Kidney epithelial cell (primary cell): ENCODE results near the gene HOXA6. TPM values are rescaled to one million over a fixed set of nuclear protein-coding genes. Genes with fewer than 3 reads are reported as not detected.

Source experiments
- DNase-seq: peaks from one replicate; pipeline ENCODE4 v3.0.0-alpha.2; 2010; ENCODE audit warnings: low read depth
- H3K27me3 ChIP-seq: 2 replicates; pipeline ENCODE4 v1.6.0; 2011; ENCODE audit warnings: low read length; ENCODE audit not compliant: control insufficient read depth, insufficient read depth
- H3K36me3 ChIP-seq: 2 replicates; pipeline ENCODE4 v1.5.1; 2011; ENCODE audit warnings: low read length; ENCODE audit not compliant: control insufficient read depth, insufficient read depth
- H3K4me3 ChIP-seq: 2 replicates; pipeline ENCODE4 v1.5.1; 2011; ENCODE audit warnings: low read depth, mild to moderate bottlenecking, control low read depth, low read length
- CTCF ChIP-seq: IDR thresholded peaks from 2 replicates; pipeline ENCODE4 v1.5.1; 2011; ENCODE audit warnings: mild to moderate bottlenecking, moderate library complexity, low read length, control low read depth, inconsistent platforms; ENCODE audit not compliant: insufficient read depth, poor library complexity, severe bottlenecking
- total RNA-seq: library from RNA; depleted of rRNA; stranded (reverse); fragments of >200 nt; gene quantifications from 2 replicates; pipeline ENCODE4 v1.2.3, GENCODE V29; 2015

The HOXA6 gene
- total RNA-seq, 1 donor from 2014 or later = 4.8 TPM

GRCh38 chr7:27192546-27193334, 45.2 kb upstream of the HOXA6 start:
- no peak for DNase-seq
- Histone ChIP-seq H3K36me3 (no peaks in the 10 kb centered on the region), H3K4me3 (peak overlapping the region; percentile 15), H3K27me3 (peaks cover 40% of the 10 kb centered on the region)
- no peak for TF ChIP-seq CTCF

DNA sequence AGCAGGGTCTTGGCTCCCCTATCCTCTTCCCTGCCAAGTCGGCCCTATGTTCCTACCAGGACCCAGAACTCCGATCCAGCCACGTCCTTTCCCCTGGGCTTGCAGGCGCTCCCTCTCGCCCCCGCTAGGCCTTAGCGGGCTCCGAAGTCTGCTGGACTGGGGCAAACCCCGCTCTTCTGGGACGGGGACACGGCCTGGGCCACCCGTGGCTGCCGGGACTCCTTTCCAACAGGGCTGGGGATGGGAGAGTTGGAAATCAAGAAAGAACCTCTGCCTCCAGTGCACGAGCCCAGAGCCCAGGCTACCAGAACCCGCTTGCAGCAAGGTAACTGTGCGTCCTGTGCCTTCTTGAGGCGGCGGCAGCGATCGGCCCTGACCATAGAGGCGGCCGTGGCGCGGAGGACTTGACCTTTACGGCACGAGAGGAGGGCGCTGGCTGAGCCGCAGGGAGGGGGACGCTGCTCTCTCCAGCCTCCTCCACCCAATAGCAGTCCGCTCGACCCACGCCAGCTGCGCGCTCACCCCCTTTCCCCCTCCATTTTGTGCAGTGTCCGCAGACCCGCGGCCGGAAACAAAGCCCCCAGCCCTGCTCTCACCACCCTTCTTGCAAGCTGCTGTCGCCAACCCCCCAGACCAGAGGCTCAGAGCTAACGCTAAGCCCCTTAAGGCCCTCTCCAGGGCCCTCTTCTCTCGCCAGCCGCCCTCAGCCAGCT, 44.4 kb upstream of the HOXA6 start:
- H3K27me3 ChIP-seq = peaks cover 35% of the 10 kb centered on the region
- H3K36me3 ChIP-seq = no peaks in the 10 kb centered on the region
- DNase-seq = no peak
- TF ChIP-seq CTCF = no peak
- H3K4me3 ChIP-seq = no peak overlapping the region

- no peak for DNase-seq
- Histone ChIP-seq H3K27me3 (peaks cover 35% of the 10 kb centered on the region), H3K36me3 (no peaks in the 10 kb centered on the region), H3K4me3 (no peak overlapping the region)
- TF ChIP-seq CTCF = no peak
These were observed 43.7 kb upstream of the HOXA6 start for GRCh38 chr7:27191161-27191731.

GRCh38 chr7:27189997-27190748, 42.6 kb upstream of the HOXA6 start:
- peaks cover 33% of the 10 kb centered on the region for H3K27me3 ChIP-seq
- H3K4me3 ChIP-seq = no peak overlapping the region
- no peak for DNase-seq
- no peak for TF ChIP-seq CTCF
- H3K36me3 ChIP-seq = no peaks in the 10 kb centered on the region

DNA sequence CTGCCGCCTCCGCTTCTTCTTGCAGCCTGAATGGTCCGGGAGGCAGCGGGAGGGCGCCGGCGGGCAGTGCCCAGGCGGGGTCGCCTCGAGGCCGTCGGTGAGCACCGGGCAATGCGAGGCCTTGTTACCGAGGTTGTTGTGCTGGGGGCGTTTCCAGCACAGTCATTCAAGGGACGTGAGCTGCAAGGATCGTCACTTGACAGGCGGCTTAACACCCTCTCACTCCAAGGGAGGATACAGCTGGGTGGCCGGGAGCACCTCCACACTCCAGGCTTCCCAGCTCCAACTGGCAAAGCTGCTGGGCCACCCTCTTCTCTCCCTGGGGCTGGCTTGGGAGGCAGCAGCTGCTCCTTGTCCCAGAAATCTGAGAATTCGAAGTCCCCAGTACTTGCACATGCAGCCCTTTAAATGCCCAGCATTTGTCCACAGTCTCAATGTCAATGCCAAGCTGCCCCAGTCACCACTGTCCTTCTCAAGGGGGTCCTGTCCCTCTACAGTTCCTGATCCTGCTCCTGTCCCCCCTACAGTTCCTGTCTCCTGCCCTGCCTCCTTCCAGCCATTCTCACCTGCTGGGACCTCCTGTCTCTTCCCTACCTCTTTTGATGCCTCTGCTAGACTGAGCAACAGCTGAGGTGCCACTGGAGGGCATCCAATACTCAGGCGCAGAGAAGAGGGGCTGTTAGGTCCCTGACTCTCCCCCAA, 41.9 kb upstream of the HOXA6 start:
- no peak for DNase-seq
- peak; percentile 3 for TF ChIP-seq CTCF
- H3K27me3 ChIP-seq = peaks cover 26% of the 10 kb centered on the region
- no peaks in the 10 kb centered on the region for H3K36me3 ChIP-seq
- peak overlapping the region; percentile 52 for H3K4me3 ChIP-seq
